ENCODE measurements around the gene KCTD11. TPM values are rescaled to one million over a fixed set of nuclear protein-coding genes. Genes with fewer than 3 reads are reported as not detected.

The KCTD11 gene
- total RNA-seq, 1 donor from 2014 or later = 8.9 TPM

DNA sequence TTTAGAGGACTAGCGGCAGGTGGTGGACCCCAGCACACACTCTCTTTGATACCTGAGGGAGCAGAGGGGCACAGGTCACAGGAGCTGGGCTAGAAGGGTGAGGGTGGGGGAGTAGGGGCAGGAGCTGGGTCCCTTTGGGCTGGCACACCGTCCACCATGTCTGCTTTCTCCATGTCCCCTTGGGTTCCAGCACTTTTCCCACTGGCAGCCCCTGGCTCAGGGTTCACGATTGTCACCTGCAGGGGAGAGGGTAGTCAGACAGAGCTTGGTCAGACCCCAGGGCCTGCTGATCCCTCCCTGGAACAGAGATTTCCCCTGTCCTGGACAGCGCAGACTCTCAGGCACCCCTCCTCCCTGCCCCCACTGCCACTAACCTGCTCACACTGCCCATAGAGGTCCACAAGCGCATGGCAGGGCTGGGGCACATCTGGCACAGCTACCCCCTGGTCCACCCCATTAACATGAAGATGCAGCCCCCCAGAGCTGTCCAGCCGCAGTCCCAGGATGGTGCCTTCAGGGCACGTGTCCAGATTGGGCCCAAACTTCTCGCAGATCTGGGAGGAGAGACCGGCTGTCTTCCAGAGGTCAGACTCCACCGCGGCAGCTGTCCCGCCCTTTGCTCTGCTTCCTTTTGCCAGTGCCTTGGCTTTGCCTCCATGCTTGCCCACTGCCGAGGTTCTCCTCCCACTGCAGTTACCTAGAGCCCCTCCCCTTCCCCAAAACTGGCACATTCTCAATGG, 33.7 kb upstream of the KCTD11 start:
- intact Hi-C loops (cut with DNase I) = no loop called here
- TF ChIP-seq, protein P1, sequence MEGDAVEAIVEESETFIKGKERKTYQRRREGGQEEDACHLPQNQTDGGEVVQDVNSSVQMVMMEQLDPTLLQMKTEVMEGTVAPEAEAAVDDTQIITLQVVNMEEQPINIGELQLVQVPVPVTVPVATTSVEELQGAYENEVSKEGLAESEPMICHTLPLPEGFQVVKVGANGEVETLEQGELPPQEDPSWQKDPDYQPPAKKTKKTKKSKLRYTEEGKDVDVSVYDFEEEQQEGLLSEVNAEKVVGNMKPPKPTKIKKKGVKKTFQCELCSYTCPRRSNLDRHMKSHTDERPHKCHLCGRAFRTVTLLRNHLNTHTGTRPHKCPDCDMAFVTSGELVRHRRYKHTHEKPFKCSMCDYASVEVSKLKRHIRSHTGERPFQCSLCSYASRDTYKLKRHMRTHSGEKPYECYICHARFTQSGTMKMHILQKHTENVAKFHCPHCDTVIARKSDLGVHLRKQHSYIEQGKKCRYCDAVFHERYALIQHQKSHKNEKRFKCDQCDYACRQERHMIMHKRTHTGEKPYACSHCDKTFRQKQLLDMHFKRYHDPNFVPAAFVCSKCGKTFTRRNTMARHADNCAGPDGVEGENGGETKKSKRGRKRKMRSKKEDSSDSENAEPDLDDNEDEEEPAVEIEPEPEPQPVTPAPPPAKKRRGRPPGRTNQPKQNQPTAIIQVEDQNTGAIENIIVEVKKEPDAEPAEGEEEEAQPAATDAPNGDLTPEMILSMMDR (IDR thresholded peaks at IDR 0.05) = no peak
- no peak overlapping the region for H3K4me3 ChIP-seq
- H3K27ac ChIP-seq = no peak overlapping the region
- H3K36me3 ChIP-seq = peaks cover 64% of the 10 kb centered on the region
- DNase-seq (no peak), ATAC-seq (no peak)
- no peaks in the 10 kb centered on the region for H3K27me3 ChIP-seq
- H3K4me1 ChIP-seq = peaks cover 19% of the 10 kb centered on the region
- H3K9me3 ChIP-seq = no peaks in the 10 kb centered on the region

DNA sequence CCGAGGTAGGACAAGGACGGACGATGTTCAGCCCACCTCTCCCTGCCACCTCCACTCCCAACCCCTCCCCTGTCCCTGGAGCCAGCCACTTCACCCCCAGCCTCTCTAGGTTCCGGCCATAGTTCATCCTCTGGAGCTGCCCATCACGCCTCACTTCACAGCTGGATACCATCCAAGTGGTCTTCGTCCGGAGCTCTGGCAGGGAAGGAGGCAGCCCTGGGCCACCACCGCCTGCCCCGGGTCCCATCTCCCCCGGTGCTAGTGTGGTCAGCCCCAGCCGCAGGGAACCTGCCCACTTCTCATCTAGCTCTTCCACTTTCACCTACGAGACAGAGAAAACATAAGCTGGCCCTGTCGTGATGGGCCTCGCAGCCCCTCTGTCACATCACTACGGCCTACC, 30.5 kb upstream of the KCTD11 start:
- H3K9me3 ChIP-seq = no peaks in the 10 kb centered on the region
- no peak overlapping the region for H3K4me3 ChIP-seq
- DNase-seq = no peak
- H3K4me1 ChIP-seq = peaks cover under 1% of the 10 kb centered on the region
- H3K27me3 ChIP-seq = no peaks in the 10 kb centered on the region
- intact Hi-C loops (cut with DNase I) = no loop called here
- no peak overlapping the region for H3K27ac ChIP-seq
- peaks cover 72% of the 10 kb centered on the region for H3K36me3 ChIP-seq
- ATAC-seq = no peak
- TF ChIP-seq, protein P1 (IDR thresholded peaks at IDR 0.05) = no peak

DNA sequence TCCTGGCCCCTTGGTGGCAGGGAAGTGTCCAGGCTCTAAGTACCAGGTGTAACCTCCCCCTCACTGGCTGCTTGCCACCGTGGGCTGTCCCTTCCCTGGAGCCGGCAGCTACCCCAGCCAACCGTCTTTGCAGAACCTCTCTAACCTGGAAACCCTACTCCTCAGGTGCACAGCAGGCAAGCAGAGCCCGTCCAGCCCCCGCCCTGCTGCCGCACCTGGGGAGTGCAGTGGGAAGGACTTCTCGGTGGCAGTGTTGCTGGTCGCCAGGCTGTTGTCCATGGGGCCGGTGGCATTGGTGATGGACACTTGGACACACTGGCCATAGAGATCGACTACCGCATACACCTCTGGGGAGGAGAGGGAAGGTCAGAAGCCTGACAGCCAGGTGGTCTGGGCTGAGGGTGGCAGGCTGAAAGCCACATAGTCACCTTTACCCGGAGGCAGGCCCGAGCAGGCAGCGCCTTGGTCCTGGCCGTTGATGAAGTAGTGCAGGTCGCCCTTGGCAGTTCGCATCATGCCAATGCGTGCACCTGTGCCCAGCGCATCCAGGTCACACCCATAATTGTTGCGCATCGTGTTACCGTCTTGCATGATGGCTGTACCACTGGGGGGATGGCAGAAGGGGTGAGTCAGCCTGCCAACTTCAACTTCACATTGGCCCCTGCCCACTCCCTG, 29.3 kb upstream of the KCTD11 start:
- TF ChIP-seq, protein P1 (IDR thresholded peaks at IDR 0.05) = no peak
- H3K4me1 ChIP-seq = no peaks in the 10 kb centered on the region
- H3K27me3 ChIP-seq = no peaks in the 10 kb centered on the region
- H3K36me3 ChIP-seq = peaks cover 64% of the 10 kb centered on the region
- intact Hi-C loops (cut with DNase I) = no loop called here
- H3K4me3 ChIP-seq = no peak overlapping the region
- H3K27ac ChIP-seq = no peak overlapping the region
- no peaks in the 10 kb centered on the region for H3K9me3 ChIP-seq
- DNase-seq (no peak), ATAC-seq (no peak)

DNA sequence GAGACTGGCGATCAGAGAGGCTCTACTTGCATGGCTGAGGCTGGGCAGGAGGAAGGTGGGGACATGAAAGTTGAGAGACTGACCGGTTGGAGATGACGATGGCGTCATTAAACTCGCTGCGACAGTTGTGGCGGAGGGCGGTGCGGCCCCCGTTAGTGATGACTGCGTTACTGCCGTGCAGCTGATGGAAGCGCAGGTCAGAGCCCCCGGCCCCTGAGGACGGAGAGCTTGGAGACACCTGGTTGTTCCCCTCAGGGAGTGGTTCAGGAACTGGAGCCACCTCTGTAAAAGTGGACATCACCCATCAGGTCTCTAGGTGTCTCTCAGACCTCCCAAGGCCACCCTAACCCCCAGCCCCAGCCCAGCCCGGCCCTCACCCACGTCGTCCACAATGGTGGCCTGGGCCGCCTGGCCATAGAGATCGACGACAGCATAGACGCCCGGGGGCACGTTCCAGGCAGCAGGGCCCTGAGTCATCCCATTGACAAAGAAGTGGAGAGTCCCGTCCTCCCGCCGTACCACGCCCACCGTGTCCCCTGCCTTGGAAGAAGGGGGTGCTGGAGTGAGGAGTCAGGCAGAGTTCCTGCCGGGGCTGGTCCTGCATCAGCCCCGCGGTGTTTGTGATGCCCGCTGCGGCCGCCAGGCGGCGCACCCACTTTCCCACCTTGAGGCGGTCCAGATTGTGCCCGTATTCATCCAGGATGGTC, 28.1 kb upstream of the KCTD11 start:
- intact Hi-C loops (cut with DNase I) = no loop called here
- TF ChIP-seq, protein P1 (IDR thresholded peaks at IDR 0.05) = peak; percentile 74
- no peak overlapping the region for H3K4me3 ChIP-seq
- peak; percentile 77 for DNase-seq
- H3K27ac ChIP-seq = no peak overlapping the region
- no peaks in the 10 kb centered on the region for H3K9me3 ChIP-seq
- peaks cover 10% of the 10 kb centered on the region for H3K4me1 ChIP-seq
- peaks cover 52% of the 10 kb centered on the region for H3K36me3 ChIP-seq
- peak; percentile 47 for ATAC-seq
- H3K27me3 ChIP-seq = no peaks in the 10 kb centered on the region

DNA sequence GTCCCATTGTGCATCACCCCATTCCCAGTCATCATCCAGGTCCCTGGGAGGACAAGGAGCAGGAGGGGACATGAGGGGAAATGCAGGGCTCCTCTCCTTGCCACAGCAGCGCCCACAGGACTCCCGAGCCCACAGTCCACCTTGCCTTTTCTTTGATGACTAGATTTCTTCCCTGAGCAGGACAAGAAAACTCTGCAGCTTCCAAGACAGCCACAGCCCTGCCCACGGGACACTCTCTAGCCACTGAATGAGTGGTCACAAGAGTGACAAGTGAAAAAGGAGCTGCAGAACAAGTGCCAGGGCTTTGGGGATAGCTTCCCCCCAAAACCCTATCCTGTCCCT, 27.6 kb upstream of the KCTD11 start:
- Histone ChIP-seq H3K36me3 (peaks cover 48% of the 10 kb centered on the region), H3K4me3 (no peak overlapping the region)
- intact Hi-C loops (cut with DNase I) = no loop called here

More for the DNA sequence above, 27.6 kb upstream of the KCTD11 start:
- DNase-seq (no peak), ATAC-seq (no peak)
- Histone ChIP-seq H3K9me3 (no peaks in the 10 kb centered on the region), H3K4me1 (peaks cover 10% of the 10 kb centered on the region), H3K27me3 (no peaks in the 10 kb centered on the region), H3K27ac (no peak overlapping the region)
- TF ChIP-seq, protein P1 (IDR thresholded peaks at IDR 0.05) = no peak
